ENCODE measurements around the gene COBL.
A peak's percentile ranks its signal among the peaks of the same experiment; 100 is the strongest.
"Not testable (repeated sequence)": the region's sequence is repeated elsewhere in the genome, so short reads cannot be mapped to it uniquely, and the experiment has no call there.

COBL gene

GRCh38 chr7:51230324-51230625 lies 86.3 kb downstream of the COBL start:
- DNase-seq: no peak

- no peak for DNase-seq
Measured at GRCh38 chr7:51229620-51230323, 86.8 kb downstream of the COBL start.

- DNase-seq: no peak
Measured at GRCh38 chr7:51229106-51229537, 87.5 kb downstream of the COBL start.

- no peak for DNase-seq
Measured at GRCh38 chr7:51228386-51228958, 88.1 kb downstream of the COBL start.

GRCh38 chr7:51227861-51228260 lies 88.7 kb downstream of the COBL start:
- DNase-seq: no peak

GRCh38 chr7:51226916-51227535 lies 89.6 kb downstream of the COBL start:
- no peak for DNase-seq

- no peak for DNase-seq
Measured at GRCh38 chr7:51226063-51226755, 90.4 kb downstream of the COBL start.

GRCh38 chr7:51224811-51225595 lies 91.6 kb downstream of the COBL start:
- peak; percentile 86 for DNase-seq

- DNase-seq: no peak
Measured at GRCh38 chr7:51223505-51223904, 93.1 kb downstream of the COBL start.

GRCh38 chr7:51222916-51223315 lies 93.7 kb downstream of the COBL start:
- DNase-seq: no peak

- no peak for DNase-seq
Measured at GRCh38 chr7:51220226-51220625, 96.4 kb downstream of the COBL start.

- DNase-seq: no peak
Measured at GRCh38 chr7:51219261-51219988, 97.2 kb downstream of the COBL start.

- peak; percentile 37 for DNase-seq
Measured at GRCh38 chr7:51217804-51218203, 98.8 kb downstream of the COBL start.

- DNase-seq: no peak
Measured at GRCh38 chr7:51214098-51214497, 102.5 kb downstream of the COBL start.

GRCh38 chr7:51213618-51214017 lies 103.0 kb downstream of the COBL start:
- no peak for DNase-seq

GRCh38 chr7:51210766-51211165 lies 105.8 kb downstream of the COBL start:
- no peak for DNase-seq

GRCh38 chr7:51209426-51209825 lies 107.2 kb downstream of the COBL start:
- no peak for DNase-seq

- not testable (repeated sequence) for DNase-seq
Measured at GRCh38 chr7:51208125-51208524, 108.5 kb downstream of the COBL start.

GRCh38 chr7:51198654-51199053 lies 118.0 kb downstream of the COBL start:
- peak; percentile 56 for DNase-seq

GRCh38 chr7:51190969-51191368 lies 125.6 kb downstream of the COBL start:
- no peak for DNase-seq

- no peak for DNase-seq
Measured at GRCh38 chr7:51189777-51190176, 126.8 kb downstream of the COBL start.

GRCh38 chr7:51188987-51189386 lies 127.6 kb downstream of the COBL start:
- DNase-seq: no peak

Measured in NCI-H69 (cell line).